Measurements from ENCODE around the gene QPRT.
"Not testable (repeated sequence)": the region's sequence is repeated elsewhere in the genome, so short reads cannot be mapped to it uniquely, and the experiment has no call there.

- not testable (repeated sequence) for TF ChIP-seq CTCF (IDR thresholded peaks at IDR 0.05; ENCODE audit: low read length); EZH2 (optimal IDR thresholded peaks at IDR 0.05; ENCODE audit: low read depth, low read length); EZH2phosphoT487 (IDR thresholded peaks at IDR 0.05; ENCODE audit: low read length)
Observed at GRCh38 chr16:29707160-29707559, 28.2 kb downstream of the QPRT start.
